BJ (cell line): ENCODE data around the gene ELP1. TPM values are rescaled to one million over a fixed set of nuclear protein-coding genes. Genes with fewer than 3 reads are reported as not detected.

Experiments used
- CTCF ChIA-PET: fragments of 350-600 bp; formaldehyde crosslinking; extraction: SDS; loops from one replicate; lab custom pipeline; 2021; ENCODE audit warnings: antibody characterized with exemption, inconsistent platforms; lab: Yijun Ruan, JAX
- POLR2A ChIA-PET: fragments of 300-600 bp; sonication (Branson Sonifier 250); formaldehyde crosslinking; extraction: SDS; loops from one replicate; lab custom pipeline; 2021; ENCODE audit warnings: antibody characterized with exemption; lab: Charles Lee
- DNase-seq: peaks from one replicate; pipeline ENCODE4 v3.0.0-alpha.2; 2011; ENCODE audit warnings: low read depth
- H3K27me3 ChIP-seq: 2 replicates; pipeline ENCODE4 v1.6.0; 2011; ENCODE audit warnings: low read length; ENCODE audit not compliant: control insufficient read depth, insufficient read depth
- H3K36me3 ChIP-seq: 2 replicates; pipeline ENCODE4 v1.5.1; 2011; ENCODE audit warnings: low read length; ENCODE audit not compliant: control insufficient read depth, insufficient read depth
- H3K4me3 ChIP-seq: 2 replicates; pipeline ENCODE4 v1.5.1; 2011; ENCODE audit warnings: low read depth, mild to moderate bottlenecking, control low read depth, low read length
- CTCF ChIP-seq: IDR thresholded peaks from 2 replicates; pipeline ENCODE4 v1.5.1; 2011; ENCODE audit warnings: low read depth, mild to moderate bottlenecking, control low read depth, inconsistent platforms, low read length, moderate library complexity; ENCODE audit not compliant: insufficient read depth
- polyA plus RNA-seq: library from polyadenylated mRNA; depleted of rRNA; stranded (reverse); fragments of >200 nt; gene quantifications from 2 replicates; pipeline ENCODE4 v1.2.3, GENCODE V29; 2011

The ELP1 gene
- polyA plus RNA-seq, 1 experiment: 16.0 TPM

- DNase-seq: no peak
- no peaks in the 10 kb centered on the region for H3K27me3 ChIP-seq
- ChIA-PET CTCF (interaction anchor here (0.6 to 1.5 kb wide), 2 partner anchors 9 to 107 kb away, joined by 3 read pairs; no protein-coding TSS in a partner anchor), POLR2A (no interaction called here)
- no peaks in the 10 kb centered on the region for H3K36me3 ChIP-seq
- no peak overlapping the region for H3K4me3 ChIP-seq
- no peak for TF ChIP-seq CTCF
Observed at GRCh38 chr9:108869092-108869725, 64.7 kb downstream of the ELP1 start.

GRCh38 chr9:108867829-108868228, 66.1 kb downstream of the ELP1 start:
- POLR2A ChIA-PET: no interaction called here
- no peak for DNase-seq
- Histone ChIP-seq H3K36me3 (no peaks in the 10 kb centered on the region), H3K27me3 (no peaks in the 10 kb centered on the region), H3K4me3 (no peak overlapping the region)
- no peak for TF ChIP-seq CTCF
- CTCF ChIA-PET: no interaction called here

- DNase-seq: no peak
- POLR2A ChIA-PET: no interaction called here
- H3K36me3 ChIP-seq: no peaks in the 10 kb centered on the region
- CTCF ChIA-PET: interaction anchor here (1.0 kb wide), 1 partner anchor 10 kb away, joined by 3 read pairs; no protein-coding TSS in a partner anchor
- no peak overlapping the region for H3K4me3 ChIP-seq
- no peaks in the 10 kb centered on the region for H3K27me3 ChIP-seq
- TF ChIP-seq CTCF: no peak
Observed at GRCh38 chr9:108867116-108867515, 66.8 kb downstream of the ELP1 start.

GRCh38 chr9:108866001-108866420, 67.9 kb downstream of the ELP1 start:
- no peaks in the 10 kb centered on the region for H3K27me3 ChIP-seq
- H3K36me3 ChIP-seq: no peaks in the 10 kb centered on the region
- ChIA-PET POLR2A (no interaction called here), CTCF (no interaction called here)
- no peak overlapping the region for H3K4me3 ChIP-seq
- TF ChIP-seq CTCF: no peak
- DNase-seq: no peak

- no peak for TF ChIP-seq CTCF
- DNase-seq: no peak
- CTCF ChIA-PET: interaction anchor here (1.0 kb wide), 1 partner anchor 14 kb away, joined by 3 read pairs; no protein-coding TSS in a partner anchor
Observed at GRCh38 chr9:108865037-108865436, 68.9 kb downstream of the ELP1 start.

More at GRCh38 chr9:108865037-108865436, 68.9 kb downstream of the ELP1 start:
- no peaks in the 10 kb centered on the region for H3K27me3 ChIP-seq
- H3K36me3 ChIP-seq: no peaks in the 10 kb centered on the region
- POLR2A ChIA-PET: no interaction called here
- H3K4me3 ChIP-seq: no peak overlapping the region
